Upper lobe of left lung (tissue), 6 donors: ENCODE data around the gene TTC39C. TPM values are rescaled to one million over a fixed set of nuclear protein-coding genes. Genes with fewer than 3 reads are reported as not detected.

Experiments used
- ATAC-seq, 2 donors: fragments of 200-7000 bp; cut with Tn5 transposase; one replicate each; pipeline ENCODE4 v1.9.1; 2022; ENCODE audit warnings: mild to moderate bottlenecking in 2 of 2, moderate library complexity in 2 of 2; ENCODE audit not compliant: low FRiP score in 2 of 2
- DNase-seq, 2 donors: peaks; one replicate each; pipeline ENCODE4 v3.0.0-alpha.2; 2019 to 2020
- H3K27ac ChIP-seq, 4 donors: fragments of 200-600 bp; sonication (generic); one replicate each; pipeline ENCODE4 v1.5.1; 2016 to 2019
- H3K27me3 ChIP-seq, 4 donors: fragments of 200-600 bp; sonication (generic); one replicate each; pipeline ENCODE4 v1.5.1; 2017 to 2019
- H3K36me3 ChIP-seq, 4 donors: fragments of 200-600 bp; sonication (generic); one replicate each; pipeline ENCODE4 v1.5.1; 2016 to 2019
- H3K4me1 ChIP-seq, 4 donors: fragments of 200-600 bp; sonication (generic); one replicate each; pipeline ENCODE4 v1.5.1; 2018 to 2019
- H3K4me3 ChIP-seq, 4 donors: fragments of 200-600 bp; sonication (generic); one replicate each; pipeline ENCODE4 v1.5.1; 2017 to 2019; ENCODE audit warnings: mild to moderate bottlenecking in 2 of 4, moderate library complexity in 1 of 4
- H3K9me3 ChIP-seq, 4 donors: fragments of 200-600 bp; sonication (generic); one replicate each; pipeline ENCODE4 v1.5.1; 2018 to 2019
- CTCF ChIP-seq, 6 experiments: fragments of 450-650 bp in 4 of 6; fragments of 200-600 bp in 2 of 6; sonication (generic) in 2 of 6; IDR thresholded peaks; one replicate each; pipeline ENCODE4 v1.5.1; 2016 to 2019; ENCODE audit warnings: antibody characterized with exemption in 6 of 6
- EP300 ChIP-seq, 4 donors: sonication (generic); formaldehyde crosslinking; IDR thresholded peaks; one replicate each; pipeline ENCODE4 v1.5.1; 2017; ENCODE audit warnings: antibody characterized with exemption in 4 of 4, control low read depth in 2 of 4
- POLR2A ChIP-seq, 4 donors: fragments of 450-650 bp; IDR thresholded peaks; one replicate each; pipeline ENCODE4 v1.5.1; 2016 to 2017; ENCODE audit warnings: antibody characterized with exemption in 4 of 4, mild to moderate bottlenecking in 2 of 4
- POLR2AphosphoS5 ChIP-seq, 2 donors: sonication (generic); formaldehyde crosslinking; IDR thresholded peaks; one replicate each; pipeline ENCODE4 v1.5.1; 2017; ENCODE audit warnings: antibody characterized with exemption in 2 of 2
- WGBS, 2 donors: methylation state at CpG; one replicate each; pipeline ENCODE4 v1.1.5; 2017 to 2018; 5-methylcytosine and 5-hydroxymethylcytosine counted together
- total RNA-seq, 6 donors: library from RNA; depleted of rRNA in 4 of 6; stranded (reverse); fragments of >200 nt in 4 of 6; gene quantifications; one replicate each; pipeline versions ENCODE4 v1.1.0 to v1.2.1, GENCODE V29; 2016 to 2021
- donor health status: DM: no; HTN: no; CAD: no; lungs with moderate emphysema.
- donor health status: DM: no; HTN: yes; CAD: no; lungs with severe emphysema.

TTC39C gene
- total RNA-seq, 6 donors from 2014 or later: 12.8 to 31.5 (median 19.5) TPM

GRCh38 chr18:24006712-24007313 is 7.7 kb upstream of the TTC39C start:
- WGBS, 2 donors: 85 to 87% methylated on average over 5 of the region's 5 CpGs
- Histone ChIP-seq H3K4me3 (no peak overlapping the region), H3K27me3 (no peaks in the 10 kb centered on the region), H3K36me3 (no peaks in the 10 kb centered on the region), H3K9me3 (no peaks in the 10 kb centered on the region), H3K27ac (no peak overlapping the region), H3K4me1 (no peaks in the 10 kb centered on the region)
- DNase-seq (no peak), ATAC-seq (no peak)
- TF ChIP-seq POLR2AphosphoS5 (IDR thresholded peaks at IDR 0.05) (no peak), CTCF (IDR thresholded peaks at IDR 0.05) (no peak), POLR2A (IDR thresholded peaks at IDR 0.05) (no peak), EP300 (IDR thresholded peaks at IDR 0.05) (no peak)

GRCh38 chr18:24009246-24009645 is 5.3 kb upstream of the TTC39C start:
- DNase-seq (no peak), ATAC-seq (no peak)
- peaks cover 3 to 15% (median 5%) of the 10 kb centered on the region in 4 donors for H3K4me1 ChIP-seq
- no peaks in the 10 kb centered on the region for H3K36me3 ChIP-seq
- H3K27me3 ChIP-seq: no peaks in the 10 kb centered on the region
- H3K4me3 ChIP-seq: no peak overlapping the region
- 20 to 76% methylated on average over 1 of the region's 1 CpG for WGBS, 2 donors
- H3K9me3 ChIP-seq: no peaks in the 10 kb centered on the region
- H3K27ac ChIP-seq: no peak overlapping the region
- no peak for TF ChIP-seq POLR2AphosphoS5 (IDR thresholded peaks at IDR 0.05)
- no peak for TF ChIP-seq POLR2A (IDR thresholded peaks at IDR 0.05)
- no peak for TF ChIP-seq EP300 (IDR thresholded peaks at IDR 0.05)
- TF ChIP-seq CTCF (IDR thresholded peaks at IDR 0.05): no peak

- 73 to 78% methylated on average over 7 of the region's 7 CpGs for WGBS, 2 donors
- no peak for TF ChIP-seq EP300 (IDR thresholded peaks at IDR 0.05)
Observed at GRCh38 chr18:24009651-24010333, 4.8 kb upstream of the TTC39C start.

GRCh38 chr18:24010673-24011072 is 3.9 kb upstream of the TTC39C start:
- 84 to 90% methylated on average over 7 of the region's 7 CpGs for WGBS, 2 donors
- DNase-seq (no peak), ATAC-seq (no peak)
- TF ChIP-seq POLR2AphosphoS5 (IDR thresholded peaks at IDR 0.05) (no peak), EP300 (IDR thresholded peaks at IDR 0.05) (no peak), POLR2A (IDR thresholded peaks at IDR 0.05) (no peak), CTCF (IDR thresholded peaks at IDR 0.05) (no peak)
- peaks cover 4 to 27% (median 9%) of the 10 kb centered on the region in 4 donors for H3K4me1 ChIP-seq
- H3K36me3 ChIP-seq: no peaks in the 10 kb centered on the region
- no peak overlapping the region for H3K27ac ChIP-seq
- no peaks in the 10 kb centered on the region for H3K27me3 ChIP-seq
- no peak overlapping the region for H3K4me3 ChIP-seq
- H3K9me3 ChIP-seq: no peaks in the 10 kb centered on the region

More at GRCh38 chr18:24009651-24010333, 4.8 kb upstream of the TTC39C start:
- Histone ChIP-seq H3K9me3 (no peaks in the 10 kb centered on the region), H3K4me1 (peaks cover 3 to 18% (median 5%) of the 10 kb centered on the region in 4 donors), H3K4me3 (no peak overlapping the region), H3K27me3 (no peaks in the 10 kb centered on the region), H3K36me3 (no peaks in the 10 kb centered on the region), H3K27ac (no peak overlapping the region)
- ATAC-seq (no peak), DNase-seq (no peak)

- 77% methylated on average over 5 of the region's 5 CpGs for WGBS, 2 donors
- Histone ChIP-seq H3K4me3 (no peak overlapping the region), H3K27ac (no peak overlapping the region), H3K27me3 (no peaks in the 10 kb centered on the region), H3K9me3 (no peaks in the 10 kb centered on the region), H3K4me1 (peaks cover 7 to 32% (median 14%) of the 10 kb centered on the region in 4 donors), H3K36me3 (no peaks in the 10 kb centered on the region)
- TF ChIP-seq POLR2A (IDR thresholded peaks at IDR 0.05): no peak
- no peak for TF ChIP-seq EP300 (IDR thresholded peaks at IDR 0.05)
- TF ChIP-seq POLR2AphosphoS5 (IDR thresholded peaks at IDR 0.05): no peak
- TF ChIP-seq CTCF (IDR thresholded peaks at IDR 0.05): no peak
- no peak for ATAC-seq
- DNase-seq: no peak
Observed at GRCh38 chr18:24011123-24011917, 3.2 kb upstream of the TTC39C start.
